Epithelial cell of prostate (primary cell): Measurements from ENCODE around the gene CD109.
"Not testable (repeated sequence)": the region's sequence is repeated elsewhere in the genome, so short reads cannot be mapped to it uniquely, and the experiment has no call there.

Experiments
- DNase-seq: peaks from one replicate; pipeline ENCODE4 v3.0.0-alpha.2; 2011; ENCODE audit warnings: low read depth, low spot score
- H3K27ac ChIP-seq: fragments of 450-650 bp; 2 replicates; pipeline ENCODE4 v1.5.1; 2017; ENCODE audit warnings: mild to moderate bottlenecking

The CD109 gene

DNA sequence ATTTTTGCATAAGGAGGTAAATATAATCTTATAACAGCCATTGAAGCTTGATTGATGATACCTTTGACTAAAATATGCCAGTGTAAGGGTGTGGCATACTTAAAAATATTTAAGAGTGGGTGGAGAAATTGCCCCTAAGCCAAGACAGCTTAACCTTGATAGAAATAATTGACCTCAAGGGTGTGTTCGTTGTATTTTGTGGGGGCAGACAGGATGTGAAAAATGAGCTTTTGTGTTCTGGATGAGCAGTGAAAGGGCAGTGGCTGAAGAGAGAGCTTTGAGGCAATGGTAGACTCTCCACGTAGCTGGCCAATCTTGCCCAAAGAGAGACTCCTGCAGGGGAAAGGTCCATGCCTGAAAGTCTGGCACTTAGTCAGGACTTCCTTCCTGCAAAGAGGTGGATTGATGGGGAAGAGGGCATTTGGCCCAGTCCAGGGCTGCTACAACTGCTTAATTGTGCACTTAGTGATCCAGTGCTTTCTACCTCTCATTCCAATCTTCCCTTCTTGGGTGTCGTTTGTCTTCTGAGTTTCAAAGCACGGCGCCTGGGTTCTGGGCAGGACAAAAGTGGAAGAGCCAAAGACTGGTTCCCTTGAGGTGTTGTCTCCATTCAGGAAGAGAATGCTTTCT is 15.6 kb upstream of the CD109 start:
- no peak overlapping the region for H3K27ac ChIP-seq
- no peak for DNase-seq

DNA sequence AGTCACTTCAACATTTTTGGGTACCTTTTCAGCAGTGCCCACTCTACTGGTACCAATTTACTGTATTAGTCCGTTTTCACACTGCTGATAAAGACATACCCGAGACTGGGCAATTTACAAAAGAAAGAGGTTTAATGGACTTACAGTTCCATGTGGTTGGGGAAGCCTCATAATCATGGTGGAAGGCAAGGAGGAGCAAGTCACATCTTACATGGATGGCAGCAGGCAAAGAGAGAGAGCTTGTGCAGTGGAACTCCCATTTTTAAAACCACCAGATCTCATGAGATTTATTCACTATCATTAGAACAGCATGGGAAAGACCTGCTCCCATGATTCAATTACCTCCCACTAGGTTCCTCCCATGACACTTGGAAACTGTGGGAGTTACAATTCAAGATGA is 12.4 kb upstream of the CD109 start:
- DNase-seq, H3K27ac ChIP-seq: not testable (repeated sequence)

DNA sequence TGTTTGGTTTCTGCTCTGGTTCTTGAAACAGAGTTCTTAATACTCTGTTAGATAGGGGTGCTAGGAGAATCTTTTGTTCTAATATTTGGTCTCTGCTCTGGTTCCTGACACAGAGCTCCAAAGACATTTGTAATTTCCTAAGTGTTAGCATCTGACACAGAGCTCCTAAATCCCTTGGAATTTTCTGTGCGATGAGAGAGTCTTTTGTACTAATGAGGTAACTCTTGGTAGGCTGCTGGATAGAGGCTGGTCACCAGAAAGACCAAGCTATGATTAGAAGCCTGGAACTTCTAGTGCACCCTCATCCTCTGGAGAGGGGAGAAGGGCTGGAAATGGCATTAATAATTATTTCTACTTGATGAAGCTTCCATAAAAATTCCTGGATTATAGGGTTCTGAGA is 7.7 kb upstream of the CD109 start:
- no peak for DNase-seq
- no peak overlapping the region for H3K27ac ChIP-seq

DNA sequence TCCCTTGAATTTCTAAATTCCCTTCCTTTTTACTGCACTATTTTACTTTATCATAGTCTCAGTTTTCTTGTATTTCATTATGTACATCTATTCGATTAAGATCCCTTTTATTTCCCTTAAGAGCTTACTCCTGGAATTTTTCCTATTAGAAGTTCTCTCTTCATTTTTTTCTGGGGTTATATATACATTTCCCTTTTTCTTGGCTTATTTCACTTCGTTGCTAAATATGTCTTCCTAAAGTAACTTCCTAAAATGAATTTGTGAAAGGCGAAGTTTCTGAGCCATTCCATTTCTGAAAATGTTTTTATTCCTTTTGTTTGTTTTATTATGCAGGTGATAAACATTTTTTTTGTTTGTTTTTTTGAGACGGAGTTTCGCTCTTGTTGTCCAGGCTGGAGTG is 5.9 kb upstream of the CD109 start:
- no peak overlapping the region for H3K27ac ChIP-seq
- no peak for DNase-seq

DNA sequence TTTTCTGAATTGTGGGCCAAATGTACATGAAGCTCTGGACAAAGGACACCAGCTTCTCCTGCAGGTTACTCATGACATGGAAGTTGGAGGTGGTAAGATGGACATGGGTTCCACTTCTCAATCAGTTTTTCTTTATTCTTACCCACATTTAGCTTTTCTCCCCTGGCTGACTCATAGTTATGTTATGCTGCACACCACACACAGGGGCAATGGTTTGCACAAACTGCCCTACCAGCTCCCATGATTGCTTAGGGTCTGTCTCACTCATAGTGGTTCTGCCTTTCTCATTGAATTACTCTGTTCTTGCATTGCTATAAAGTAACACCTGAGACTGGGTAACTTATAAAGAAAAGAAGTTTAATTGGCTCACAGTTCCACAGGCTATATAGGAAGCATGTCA is 4.5 kb upstream of the CD109 start:
- no peak overlapping the region for H3K27ac ChIP-seq
- no peak for DNase-seq

DNA sequence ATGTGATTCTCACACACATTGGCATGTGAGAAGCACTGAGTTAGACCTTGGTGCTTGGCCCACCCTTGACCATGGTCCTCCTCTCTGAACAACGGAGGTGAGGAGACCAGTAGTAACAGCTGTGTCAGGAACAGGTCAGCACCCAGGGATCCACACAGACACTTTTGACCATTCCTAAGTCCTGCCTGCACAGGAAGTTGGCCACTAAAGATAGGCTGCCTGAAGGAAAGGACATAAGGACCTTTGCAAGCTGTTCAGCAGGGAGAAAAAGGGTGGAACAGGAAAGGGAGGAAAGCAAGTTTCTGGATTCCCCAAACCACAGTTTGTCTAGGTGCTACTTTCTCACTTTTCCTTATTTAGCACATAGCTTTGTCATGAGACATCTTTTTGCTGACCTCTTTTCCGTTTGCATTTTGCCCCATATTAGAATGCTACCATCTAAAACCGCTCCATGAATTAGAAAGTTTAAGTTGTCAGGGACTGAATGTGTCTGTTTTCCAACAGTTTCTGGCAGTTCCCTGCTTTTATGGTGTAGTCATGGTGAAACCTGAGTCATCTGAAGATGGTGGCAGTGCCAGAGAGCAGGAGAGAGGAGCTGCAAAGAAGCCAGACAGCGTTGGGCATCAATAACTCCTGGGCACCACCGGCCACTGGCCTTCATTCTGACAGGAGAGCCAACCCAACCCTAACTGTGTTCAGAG is 1.1 kb upstream of the CD109 start:
- H3K27ac ChIP-seq, result peak overlapping the region; percentile 93
- DNase-seq, result no peak

DNA sequence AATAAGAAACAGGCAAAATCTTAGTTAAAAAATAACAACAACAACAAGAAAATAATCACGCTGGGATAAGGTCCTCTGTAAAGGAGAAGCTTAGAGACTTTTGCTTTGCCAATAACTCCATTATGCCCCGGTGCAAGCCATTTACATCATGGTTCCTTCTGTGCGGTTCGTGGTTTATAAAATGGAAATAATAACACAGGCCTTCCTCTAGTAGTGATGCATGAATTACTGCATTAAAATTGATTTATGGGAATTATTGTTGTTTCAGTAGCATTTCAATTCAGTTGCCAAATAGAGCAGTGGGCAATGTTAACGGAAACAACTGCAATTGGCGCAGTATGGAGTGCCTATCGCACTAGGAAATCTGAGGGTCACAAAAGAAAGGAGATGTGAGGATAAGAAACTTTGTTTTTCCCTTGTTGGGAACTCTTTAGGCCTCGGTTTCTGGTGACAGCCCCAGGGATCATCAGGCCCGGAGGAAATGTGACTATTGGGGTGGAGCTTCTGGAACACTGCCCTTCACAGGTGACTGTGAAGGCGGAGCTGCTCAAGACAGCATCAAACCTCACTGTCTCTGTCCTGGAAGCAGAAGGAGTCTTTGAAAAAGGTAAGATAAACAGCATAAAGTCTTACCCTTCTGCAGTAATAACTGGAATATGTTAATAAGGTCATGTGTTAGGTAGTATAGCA is 1.1 kb downstream of the CD109 start:
- no peak for DNase-seq
- peak overlapping the region; percentile 93 for H3K27ac ChIP-seq

DNA sequence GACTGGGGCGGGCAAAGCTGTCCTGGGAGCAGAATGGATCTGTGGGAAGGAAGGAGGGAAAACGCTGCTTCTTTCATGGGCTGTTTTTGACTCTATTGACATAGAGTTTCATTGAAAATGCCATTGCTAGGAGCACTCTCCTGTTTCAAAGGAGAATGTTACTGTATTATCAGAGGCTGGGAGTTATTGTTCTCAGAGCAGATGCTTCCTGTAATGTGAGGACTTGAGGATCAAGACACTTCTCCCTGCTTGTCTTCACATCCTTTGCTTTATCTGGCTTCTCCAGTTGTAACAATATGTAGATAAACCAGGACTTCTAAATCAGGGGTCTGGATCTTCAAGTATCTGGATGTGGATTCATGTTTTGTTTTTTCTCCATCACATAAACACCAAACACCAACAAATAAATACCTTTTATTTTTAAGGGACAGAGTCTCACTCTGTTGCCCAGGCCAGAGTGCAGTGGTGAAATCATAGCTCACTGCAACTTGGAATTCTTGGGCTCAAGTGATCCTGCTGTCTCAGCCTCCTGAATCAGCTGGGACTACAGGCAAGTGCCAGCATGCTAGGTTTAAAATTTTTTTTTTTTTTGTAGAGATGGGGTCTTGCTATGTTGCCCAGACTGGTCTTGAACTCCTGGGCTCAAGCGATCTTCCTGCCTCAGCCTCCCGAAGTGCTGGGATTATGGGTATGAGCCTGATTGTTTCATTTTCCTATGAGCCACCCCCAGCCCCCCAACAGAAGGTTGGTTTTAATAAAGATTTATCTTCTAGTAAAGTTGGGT is 3.9 kb downstream of the CD109 start:
- DNase-seq, result no peak
- H3K27ac ChIP-seq, result peak overlapping the region; percentile 18

DNA sequence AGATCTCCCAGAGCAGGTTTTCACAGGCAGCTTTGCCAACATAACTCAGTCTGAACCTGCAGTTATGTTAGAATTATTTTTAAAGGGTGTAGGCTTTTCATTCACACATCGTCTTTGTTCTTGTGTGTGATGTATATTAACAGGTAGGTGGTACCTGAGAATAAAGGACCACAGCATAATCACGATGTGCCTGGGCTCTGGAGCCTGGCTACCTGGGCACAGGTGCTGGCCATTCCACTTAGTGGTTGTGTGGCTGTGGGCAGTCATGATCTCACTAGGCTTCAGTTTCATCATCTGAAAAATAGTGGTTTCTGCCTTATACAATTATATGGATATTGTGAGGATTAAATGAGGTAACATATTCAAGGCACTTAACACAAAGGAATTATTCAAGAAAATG is 6.4 kb downstream of the CD109 start:
- DNase-seq, result no peak
- peak overlapping the region; percentile 97 for H3K27ac ChIP-seq

DNA sequence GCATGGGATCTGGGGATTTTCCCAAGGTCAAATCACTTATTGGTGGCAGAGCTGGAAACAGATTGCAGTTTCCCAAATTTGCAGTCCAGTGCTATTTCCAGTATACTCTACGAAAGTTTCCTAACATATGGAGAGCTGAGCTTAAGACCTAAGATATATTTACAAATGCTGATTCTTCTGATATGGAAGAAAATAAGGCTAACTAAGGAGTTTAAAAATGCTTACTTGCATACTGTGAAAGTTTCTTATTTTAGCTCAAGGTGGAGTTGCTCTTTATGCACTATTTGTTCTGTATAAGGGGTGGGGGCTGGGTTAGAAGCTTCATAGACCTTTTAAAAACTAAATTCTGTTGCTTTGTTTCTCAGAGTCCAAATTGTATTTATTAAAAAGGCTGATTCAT is 7.5 kb downstream of the CD109 start:
- peak overlapping the region; percentile 97 for H3K27ac ChIP-seq
- no peak for DNase-seq

DNA sequence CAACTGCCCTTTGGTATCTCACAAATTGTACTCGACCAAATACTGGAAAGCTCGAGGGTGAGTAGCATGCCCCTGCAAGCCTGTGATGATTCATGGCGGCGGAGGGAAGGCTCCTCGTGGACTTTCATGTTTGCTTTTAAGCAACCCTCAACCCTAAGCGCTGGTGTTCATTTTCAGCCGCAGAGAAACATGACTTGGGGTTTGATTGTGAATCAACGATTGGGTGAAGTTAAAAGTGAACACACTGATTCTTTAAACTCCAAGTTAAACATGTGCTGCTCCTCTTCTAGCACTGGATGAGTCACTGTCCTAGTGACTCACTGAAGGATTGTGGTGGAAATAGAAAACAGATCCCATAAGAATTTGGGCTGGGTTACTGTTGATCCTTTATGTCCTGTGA is 8.3 kb downstream of the CD109 start:
- peak overlapping the region; percentile 97 for H3K27ac ChIP-seq
- peak; percentile 99 for DNase-seq

DNA sequence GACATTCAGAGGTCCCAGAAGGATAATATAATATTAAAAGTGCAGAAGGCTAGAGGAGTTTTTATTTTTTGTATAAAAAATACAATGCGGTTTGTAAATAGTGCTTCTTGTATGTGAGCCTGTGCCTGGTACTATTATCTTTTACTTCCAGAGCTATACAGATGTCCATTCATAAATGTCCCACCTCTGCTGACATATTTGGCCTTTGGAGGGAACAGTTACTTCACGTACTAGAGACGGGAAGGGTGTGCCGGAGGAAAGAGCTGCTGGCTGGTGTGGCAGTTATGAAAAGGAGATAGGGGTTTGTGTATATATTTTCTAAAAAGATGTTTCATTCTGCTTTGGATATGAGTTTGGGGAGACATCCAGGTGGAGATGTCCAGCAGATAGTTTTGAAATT is 8.8 kb downstream of the CD109 start:
- DNase-seq, result no peak
- peak overlapping the region; percentile 97 for H3K27ac ChIP-seq

DNA sequence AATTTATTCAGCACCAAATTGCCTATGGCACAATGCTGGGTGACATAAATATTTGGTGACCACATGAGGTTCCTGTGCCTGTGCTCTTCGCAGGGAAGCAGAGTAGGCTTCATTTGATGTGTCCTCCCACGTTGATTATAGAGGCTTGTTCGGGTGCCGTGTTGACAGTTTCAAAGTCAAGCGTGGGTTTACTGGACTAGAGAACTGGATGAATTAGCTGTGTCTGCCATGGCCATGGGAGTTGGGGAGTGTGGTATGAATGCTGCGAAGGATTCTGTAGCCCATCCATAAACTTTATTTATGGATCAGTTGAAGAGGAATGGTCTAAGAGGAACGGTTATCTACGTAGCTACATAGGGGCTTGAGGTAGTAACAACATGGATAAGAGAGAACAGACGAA is 11.0 kb downstream of the CD109 start:
- no peak overlapping the region for H3K27ac ChIP-seq
- DNase-seq, result no peak

DNA sequence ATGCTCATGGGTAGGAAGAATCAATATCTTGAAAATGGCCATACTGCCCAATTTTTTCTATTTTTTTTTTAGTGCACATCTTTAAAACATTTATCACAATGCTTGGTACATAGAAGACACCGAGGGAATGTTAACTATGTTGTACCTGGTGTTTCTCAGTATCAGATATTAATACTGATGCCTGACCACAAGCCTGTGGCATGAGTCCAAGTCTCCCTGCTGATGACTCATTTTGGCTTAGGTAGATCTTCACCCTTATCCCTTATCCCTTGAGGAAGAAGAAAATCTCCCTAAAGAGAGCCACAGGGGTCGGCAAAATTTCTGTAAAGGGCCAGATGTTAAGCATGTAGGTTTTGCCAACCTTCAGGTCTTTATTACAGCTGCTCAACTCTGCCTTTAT is 14.5 kb downstream of the CD109 start:
- no peak for DNase-seq
- H3K27ac ChIP-seq, result no peak overlapping the region

DNA sequence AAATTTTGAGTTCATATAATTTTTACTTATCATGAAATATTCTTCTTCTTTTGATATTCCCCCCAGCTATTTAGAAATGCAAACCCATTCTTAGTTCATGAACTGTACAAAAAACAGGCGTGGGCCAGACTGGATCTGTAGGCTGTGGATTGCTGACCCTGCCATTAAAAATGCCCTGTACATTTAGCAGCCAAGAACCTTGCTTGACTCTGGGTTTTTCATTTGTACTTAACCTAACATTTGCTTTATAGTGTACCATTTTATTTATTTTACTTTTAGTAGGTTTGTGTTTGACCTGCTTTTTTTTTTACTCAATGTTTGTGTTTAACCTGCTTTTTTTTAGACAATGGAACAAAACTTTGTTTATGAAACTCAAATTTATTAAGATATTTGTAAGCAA is 14.9 kb downstream of the CD109 start:
- H3K27ac ChIP-seq, result no peak overlapping the region
- DNase-seq, result no peak

DNA sequence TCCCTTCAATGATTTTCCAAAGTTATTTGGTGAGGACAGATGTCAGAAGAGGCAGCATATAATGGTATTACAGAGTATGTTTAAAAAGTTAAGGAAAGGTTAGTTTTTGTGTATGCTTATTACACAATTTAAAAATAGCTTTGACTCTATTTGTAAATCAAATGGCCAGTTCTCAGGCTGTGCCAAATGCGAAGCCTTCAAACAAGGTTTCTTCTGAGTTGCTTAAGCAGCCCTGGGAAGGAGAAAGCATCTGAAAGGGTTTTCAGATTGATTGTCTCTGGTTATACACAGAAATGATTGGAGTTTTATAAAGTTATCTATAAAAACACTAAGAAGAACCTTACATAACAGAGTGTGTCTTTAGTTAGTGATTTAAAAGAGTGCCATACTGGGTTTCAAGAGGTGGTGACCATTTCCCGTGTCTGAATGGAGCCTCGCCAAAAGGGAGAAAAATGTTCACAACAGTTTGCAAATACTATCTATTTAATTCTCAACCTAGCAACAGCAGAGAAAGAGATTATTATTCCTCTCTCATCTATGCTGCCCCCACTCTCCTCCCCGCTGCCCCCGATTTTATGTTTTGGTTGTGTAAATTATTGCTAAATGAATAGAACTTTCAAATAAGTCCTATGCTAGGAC is 16.7 kb downstream of the CD109 start:
- H3K27ac ChIP-seq, result no peak overlapping the region
- no peak for DNase-seq

DNA sequence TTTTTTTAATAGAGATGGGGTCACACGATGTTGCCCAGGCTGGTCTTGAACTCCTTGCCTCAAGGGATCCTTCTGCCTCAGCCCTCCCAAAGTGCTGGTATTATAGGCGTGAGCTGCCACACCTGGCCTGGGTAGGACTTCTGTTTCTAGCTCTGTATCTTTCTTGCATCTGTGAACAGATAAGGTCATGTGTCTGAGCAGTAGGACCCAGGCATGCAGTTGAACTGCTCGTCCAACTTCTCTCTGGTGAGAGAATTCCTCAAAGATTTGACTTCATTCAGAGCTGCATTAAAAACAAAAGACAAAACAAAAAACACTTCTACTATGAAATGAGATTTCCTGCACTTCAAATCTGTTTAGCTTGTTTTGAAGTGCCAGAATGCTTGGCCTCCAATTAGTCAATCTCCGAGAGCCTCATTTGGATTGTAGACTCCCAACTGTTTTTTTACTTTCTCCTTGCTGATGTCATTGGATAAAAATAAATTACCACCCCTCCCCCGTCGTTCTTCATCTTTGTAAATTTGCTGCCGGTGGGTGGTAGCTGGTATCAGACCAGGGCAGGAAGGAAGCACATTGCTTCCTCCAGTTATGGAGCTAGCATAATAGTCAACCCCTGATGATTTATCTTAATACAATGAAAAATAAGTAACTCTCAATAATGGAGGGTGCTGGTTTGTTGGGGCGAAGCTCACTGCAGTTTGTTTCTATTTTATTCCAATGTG is 17.6 kb downstream of the CD109 start:
- DNase-seq, result no peak
- no peak overlapping the region for H3K27ac ChIP-seq

DNA sequence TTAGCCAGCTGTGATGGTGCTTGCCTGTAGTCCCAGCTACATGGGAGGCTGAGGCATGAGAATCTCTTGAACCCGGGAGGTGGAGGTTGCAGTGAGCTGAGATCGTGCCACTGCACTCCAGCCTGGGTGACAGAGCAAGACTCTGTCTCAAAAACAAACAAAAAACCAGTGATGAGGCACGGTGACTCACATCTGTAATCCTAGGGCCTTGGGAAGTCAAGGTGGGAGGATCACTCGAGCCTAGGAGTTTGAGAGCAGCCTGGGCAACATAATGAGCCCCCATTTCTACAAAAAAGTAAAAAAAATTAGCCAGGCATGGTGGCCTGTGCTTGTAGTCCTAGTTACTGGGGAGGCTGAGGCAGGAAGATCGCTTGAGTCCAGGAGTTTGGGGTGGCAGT is 19.1 kb downstream of the CD109 start:
- H3K27ac ChIP-seq, result peak overlapping the region; percentile 11

DNA sequence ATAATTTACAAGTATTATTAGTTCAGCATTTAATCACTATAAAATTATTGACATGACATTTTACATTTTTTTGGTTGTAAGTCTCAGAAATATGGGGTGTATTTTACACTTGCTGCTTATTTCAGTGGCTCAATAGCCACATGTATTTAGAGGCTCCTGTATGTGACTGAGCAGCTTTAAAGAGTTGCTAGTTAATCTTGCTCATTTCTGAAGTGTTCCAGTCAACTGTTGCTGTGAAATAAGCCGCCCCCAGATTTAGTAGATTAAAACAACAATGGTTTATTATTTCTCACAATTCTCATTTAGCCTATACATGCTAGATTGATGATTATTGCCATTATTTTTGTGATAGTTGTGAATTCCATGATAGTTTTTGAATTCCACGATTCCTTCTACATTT is 23.0 kb downstream of the CD109 start:
- H3K27ac ChIP-seq, result no peak overlapping the region
- DNase-seq, result no peak

More for the DNA sequence above, 19.1 kb downstream of the CD109 start:
- not testable (repeated sequence) for DNase-seq
